PFSK-1 (cell line): ENCODE results near the gene ERI3.

ENCODE experiments used
- POLR2AphosphoS5 ChIP-seq: IDR thresholded peaks from 2 replicates; pipeline ENCODE4 v1.6.1; 2012; ENCODE audit warnings: low read depth, mild to moderate bottlenecking, control low read depth, low read length, moderate library complexity
- TAF1 ChIP-seq: IDR thresholded peaks from 2 replicates; pipeline ENCODE4 v1.6.1; 2012; ENCODE audit warnings: low read length, control low read depth, borderline replicate concordance; ENCODE audit not compliant: insufficient read depth

DNA sequence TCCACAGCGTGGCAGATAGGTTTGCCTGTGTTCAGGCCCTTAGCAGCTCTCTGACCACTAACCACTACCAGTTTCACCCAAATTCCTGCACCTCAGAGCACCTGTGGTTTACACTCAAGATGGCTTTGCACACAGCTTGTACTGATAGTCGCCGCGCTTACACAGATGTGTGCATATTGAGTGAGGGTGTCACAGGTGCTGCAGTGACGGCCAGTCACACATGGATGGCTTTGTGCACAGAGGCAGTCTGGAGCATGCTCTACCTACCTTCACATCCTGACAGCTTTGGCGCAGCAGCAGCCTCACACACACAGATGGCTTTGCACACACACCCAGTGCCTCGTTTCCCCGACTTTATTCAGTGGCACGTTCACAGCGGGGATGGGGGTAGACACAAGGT is 134.3 kb downstream of the ERI3 start:
- no peak for TF ChIP-seq POLR2AphosphoS5
- no peak for TF ChIP-seq TAF1
